Astrocyte (in vitro differentiated cells and primary cell): Measurements from ENCODE around the gene HLA-A.

Experiments used
- EZH2 ChIP-seq: IDR thresholded peaks from 2 replicates; pipeline ENCODE4 v1.6.1; 2012; ENCODE audit warnings: mild to moderate bottlenecking, low read length, inconsistent platforms; ENCODE audit not compliant: insufficient read depth
- TF ChIP-seq, protein P1 (sequence below): IDR thresholded peaks from 2 replicates; pipeline ENCODE4 v1.5.1; 2011; ENCODE audit warnings: low read depth, mild to moderate bottlenecking, inconsistent platforms, low read length, moderate library complexity; ENCODE audit not compliant: insufficient read depth

DNA sequence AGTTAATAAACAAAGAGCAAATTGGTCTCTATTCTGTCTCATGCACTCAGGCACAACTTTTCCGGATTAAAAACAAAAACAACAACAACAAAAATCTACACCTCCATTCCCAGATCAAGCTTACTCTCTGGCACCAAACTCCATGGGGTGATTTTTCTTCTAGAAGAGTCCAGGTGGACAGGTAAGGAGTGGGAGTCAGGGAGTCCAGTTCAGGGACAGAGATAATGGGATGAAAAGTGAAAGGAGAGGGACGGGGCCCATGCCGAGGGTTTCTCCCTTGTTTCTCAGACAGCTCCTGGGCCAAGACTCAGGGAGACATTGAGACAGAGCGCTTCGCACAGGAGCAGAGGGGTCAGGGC is 437 bp upstream of the HLA-A start:
- TF ChIP-seq, protein P1, sequence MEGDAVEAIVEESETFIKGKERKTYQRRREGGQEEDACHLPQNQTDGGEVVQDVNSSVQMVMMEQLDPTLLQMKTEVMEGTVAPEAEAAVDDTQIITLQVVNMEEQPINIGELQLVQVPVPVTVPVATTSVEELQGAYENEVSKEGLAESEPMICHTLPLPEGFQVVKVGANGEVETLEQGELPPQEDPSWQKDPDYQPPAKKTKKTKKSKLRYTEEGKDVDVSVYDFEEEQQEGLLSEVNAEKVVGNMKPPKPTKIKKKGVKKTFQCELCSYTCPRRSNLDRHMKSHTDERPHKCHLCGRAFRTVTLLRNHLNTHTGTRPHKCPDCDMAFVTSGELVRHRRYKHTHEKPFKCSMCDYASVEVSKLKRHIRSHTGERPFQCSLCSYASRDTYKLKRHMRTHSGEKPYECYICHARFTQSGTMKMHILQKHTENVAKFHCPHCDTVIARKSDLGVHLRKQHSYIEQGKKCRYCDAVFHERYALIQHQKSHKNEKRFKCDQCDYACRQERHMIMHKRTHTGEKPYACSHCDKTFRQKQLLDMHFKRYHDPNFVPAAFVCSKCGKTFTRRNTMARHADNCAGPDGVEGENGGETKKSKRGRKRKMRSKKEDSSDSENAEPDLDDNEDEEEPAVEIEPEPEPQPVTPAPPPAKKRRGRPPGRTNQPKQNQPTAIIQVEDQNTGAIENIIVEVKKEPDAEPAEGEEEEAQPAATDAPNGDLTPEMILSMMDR: no peak
- TF ChIP-seq EZH2: no peak
